RKO (cell line): Measurements from ENCODE around the gene RBM8A.
A peak's percentile ranks its signal among the peaks of the same experiment; 100 is the strongest.
"Not testable (repeated sequence)": the region's sequence is repeated elsewhere in the genome, so short reads cannot be mapped to it uniquely, and the experiment has no call there.

Experiments
- DNase-seq: peaks from one replicate; pipeline ENCODE4 v3.0.0-alpha.2; 2016; ENCODE audit warnings: low spot score

The RBM8A gene

GRCh38 chr1:145956781-145957442, 29.6 kb upstream of the RBM8A start:
- peak; percentile 55 for DNase-seq

- DNase-seq = no peak
Measured at GRCh38 chr1:145956361-145956760, 29.1 kb upstream of the RBM8A start.

- DNase-seq = no peak
Measured at GRCh38 chr1:145955436-145955835, 28.2 kb upstream of the RBM8A start.

- no peak for DNase-seq
Measured at GRCh38 chr1:145953861-145954260, 26.6 kb upstream of the RBM8A start.

- no peak for DNase-seq
Measured at GRCh38 chr1:145952903-145953302, 25.6 kb upstream of the RBM8A start.

- no peak for DNase-seq
Measured at GRCh38 chr1:145951526-145951925, 24.2 kb upstream of the RBM8A start.

- DNase-seq = no peak
Measured at GRCh38 chr1:145949219-145949618, 21.9 kb upstream of the RBM8A start.

GRCh38 chr1:145947551-145947950, 20.3 kb upstream of the RBM8A start:
- DNase-seq = no peak

- no peak for DNase-seq
Measured at GRCh38 chr1:145946477-145946986, 19.2 kb upstream of the RBM8A start.

GRCh38 chr1:145944532-145944931, 17.2 kb upstream of the RBM8A start:
- DNase-seq = no peak

GRCh38 chr1:145942871-145943270, 15.6 kb upstream of the RBM8A start:
- DNase-seq = no peak

GRCh38 chr1:145942405-145942804, 15.1 kb upstream of the RBM8A start:
- DNase-seq = no peak

- no peak for DNase-seq
Measured at GRCh38 chr1:145937436-145937835, 10.2 kb upstream of the RBM8A start.

GRCh38 chr1:145936247-145936646, 9.0 kb upstream of the RBM8A start:
- no peak for DNase-seq

- DNase-seq = no peak
Measured at GRCh38 chr1:145935708-145936107, 8.4 kb upstream of the RBM8A start.

- not testable (repeated sequence) for DNase-seq
Measured at GRCh38 chr1:145932522-145933009, 5.3 kb upstream of the RBM8A start.

- no peak for DNase-seq
Measured at GRCh38 chr1:145927916-145928643, 796 bp upstream of the RBM8A start.

- peak; percentile 25 for DNase-seq
Measured at GRCh38 chr1:145926686-145927062, 610 bp downstream of the RBM8A start.

GRCh38 chr1:145922266-145922665, 5.0 kb downstream of the RBM8A start:
- DNase-seq = no peak

- not testable (repeated sequence) for DNase-seq
Measured at GRCh38 chr1:145920297-145920696, 7.0 kb downstream of the RBM8A start.

- DNase-seq = peak; percentile 82
Measured at GRCh38 chr1:145918992-145919939, 8.0 kb downstream of the RBM8A start.
